ENCODE results near the gene FAM120A. TPM values are rescaled to one million over a fixed set of nuclear protein-coding genes. Genes with fewer than 3 reads are reported as not detected.

FAM120A gene
- total RNA-seq, 4 donors from 2014 or later, result 81.7 to 125 (median 90.1) TPM

DNA sequence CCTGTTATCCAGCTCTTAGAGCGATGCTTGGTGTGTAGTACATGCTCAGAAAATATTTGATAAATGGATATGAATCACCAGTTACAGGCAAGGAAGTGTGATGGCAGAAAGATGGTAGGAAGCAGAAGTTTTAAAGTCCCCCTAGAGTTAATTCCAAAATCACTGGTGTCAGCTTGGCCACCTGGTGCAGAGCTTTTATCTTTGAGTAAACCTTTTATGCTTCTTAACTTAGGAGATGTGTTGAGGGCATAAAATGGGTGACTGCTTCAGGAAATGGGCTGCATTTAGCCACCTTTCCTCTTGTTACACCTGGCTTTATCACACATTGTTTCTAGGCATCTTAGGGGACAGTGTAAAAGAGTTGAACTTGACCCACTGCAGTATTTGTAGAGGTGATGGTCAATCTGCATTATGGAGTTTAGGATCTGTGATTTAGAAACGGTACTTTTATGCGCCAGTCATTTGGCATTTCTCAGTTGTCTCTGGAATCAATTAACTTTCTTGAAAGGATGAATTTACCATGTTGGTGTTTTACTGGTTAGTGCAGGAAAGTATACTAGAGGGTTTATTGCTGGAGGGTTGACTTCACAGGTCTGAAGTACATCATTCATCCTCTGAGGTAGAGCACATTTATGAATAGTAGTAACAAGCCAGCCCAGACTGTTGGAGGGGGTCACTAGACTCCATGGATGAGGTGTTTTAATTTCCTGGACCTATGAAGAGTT lies 9.4 kb downstream of the FAM120A start:
- peaks cover 63 to 89% (median 74%) of the 10 kb centered on the region in 4 donors for H3K4me1 ChIP-seq
- WGBS, result 90% methylated on average over 3 of the region's 3 CpGs
- H3K27me3 ChIP-seq, result no peaks in the 10 kb centered on the region
- intact Hi-C loops (cut with DNase I), result no loop called here
- DNase-seq (ENCODE audit: extremely low spot score), result no peak
- no peak overlapping the region for H3K4me3 ChIP-seq
- H3K9me3 ChIP-seq, result no peaks in the 10 kb centered on the region
- H3K27ac ChIP-seq (replicated peaks in 1 of 4), result no peak overlapping the region
- no peak for TF ChIP-seq POLR2A (IDR thresholded peaks at IDR 0.05; ENCODE audit: low read depth)
- no peak for TF ChIP-seq POLR2AphosphoS5 (IDR thresholded peaks at IDR 0.05)
- TF ChIP-seq EP300 (IDR thresholded peaks at IDR 0.05), result no peak
- TF ChIP-seq, protein P1, sequence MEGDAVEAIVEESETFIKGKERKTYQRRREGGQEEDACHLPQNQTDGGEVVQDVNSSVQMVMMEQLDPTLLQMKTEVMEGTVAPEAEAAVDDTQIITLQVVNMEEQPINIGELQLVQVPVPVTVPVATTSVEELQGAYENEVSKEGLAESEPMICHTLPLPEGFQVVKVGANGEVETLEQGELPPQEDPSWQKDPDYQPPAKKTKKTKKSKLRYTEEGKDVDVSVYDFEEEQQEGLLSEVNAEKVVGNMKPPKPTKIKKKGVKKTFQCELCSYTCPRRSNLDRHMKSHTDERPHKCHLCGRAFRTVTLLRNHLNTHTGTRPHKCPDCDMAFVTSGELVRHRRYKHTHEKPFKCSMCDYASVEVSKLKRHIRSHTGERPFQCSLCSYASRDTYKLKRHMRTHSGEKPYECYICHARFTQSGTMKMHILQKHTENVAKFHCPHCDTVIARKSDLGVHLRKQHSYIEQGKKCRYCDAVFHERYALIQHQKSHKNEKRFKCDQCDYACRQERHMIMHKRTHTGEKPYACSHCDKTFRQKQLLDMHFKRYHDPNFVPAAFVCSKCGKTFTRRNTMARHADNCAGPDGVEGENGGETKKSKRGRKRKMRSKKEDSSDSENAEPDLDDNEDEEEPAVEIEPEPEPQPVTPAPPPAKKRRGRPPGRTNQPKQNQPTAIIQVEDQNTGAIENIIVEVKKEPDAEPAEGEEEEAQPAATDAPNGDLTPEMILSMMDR (IDR thresholded peaks at IDR 0.05), result no peak
- no peaks in the 10 kb centered on the region for H3K36me3 ChIP-seq

DNA sequence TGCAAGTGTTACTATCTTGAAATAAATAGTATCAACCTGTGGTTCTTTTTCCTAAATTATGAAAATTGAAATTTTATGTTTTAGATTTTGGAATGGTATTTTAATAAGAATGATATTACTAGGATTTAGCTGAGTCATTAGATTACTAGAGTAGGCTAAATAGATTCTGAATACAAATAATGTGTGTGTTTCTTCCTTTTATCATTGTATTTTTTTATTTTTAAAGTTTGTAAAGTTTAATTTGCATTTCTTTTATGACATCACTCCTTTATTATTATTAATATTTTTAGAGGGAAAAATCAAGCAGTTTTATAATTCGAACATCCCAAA lies 9.9 kb downstream of the FAM120A start:
- 96% methylated on average over 1 of the region's 1 CpG for WGBS
- H3K27ac ChIP-seq (replicated peaks in 1 of 4), result no peak overlapping the region

GRCh38 chr9:93461821-93462220 lies 10.3 kb downstream of the FAM120A start:
- 84% methylated on average over 2 of the region's 2 CpGs for WGBS
- no peak overlapping the region for H3K27ac ChIP-seq (replicated peaks in 1 of 4)
- H3K27me3 ChIP-seq, result no peaks in the 10 kb centered on the region
- no peak for TF ChIP-seq POLR2A (IDR thresholded peaks at IDR 0.05; ENCODE audit: low read depth)
- TF ChIP-seq EP300 (IDR thresholded peaks at IDR 0.05), result no peak
- no peak for TF ChIP-seq POLR2AphosphoS5 (IDR thresholded peaks at IDR 0.05)
- TF ChIP-seq, protein P1 (IDR thresholded peaks at IDR 0.05), result no peak
- no peak overlapping the region for H3K4me3 ChIP-seq
- no peaks in the 10 kb centered on the region for H3K36me3 ChIP-seq
- H3K9me3 ChIP-seq, result no peaks in the 10 kb centered on the region
- intact Hi-C loops (cut with DNase I), result no loop called here
- peaks cover 65 to 89% (median 74%) of the 10 kb centered on the region in 4 donors for H3K4me1 ChIP-seq
- DNase-seq (ENCODE audit: extremely low spot score), result no peak

More for the DNA sequence above, 9.9 kb downstream of the FAM120A start:
- Histone ChIP-seq H3K9me3 (no peaks in the 10 kb centered on the region), H3K4me1 (peaks cover 65 to 89% (median 74%) of the 10 kb centered on the region in 4 donors), H3K27me3 (no peaks in the 10 kb centered on the region), H3K36me3 (no peaks in the 10 kb centered on the region), H3K4me3 (no peak overlapping the region)
- intact Hi-C loops (cut with DNase I), result no loop called here
- no peak for TF ChIP-seq POLR2A (IDR thresholded peaks at IDR 0.05; ENCODE audit: low read depth)
- no peak for TF ChIP-seq POLR2AphosphoS5 (IDR thresholded peaks at IDR 0.05)
- TF ChIP-seq, protein P1 (IDR thresholded peaks at IDR 0.05), result no peak
- DNase-seq (ENCODE audit: extremely low spot score), result no peak

DNA sequence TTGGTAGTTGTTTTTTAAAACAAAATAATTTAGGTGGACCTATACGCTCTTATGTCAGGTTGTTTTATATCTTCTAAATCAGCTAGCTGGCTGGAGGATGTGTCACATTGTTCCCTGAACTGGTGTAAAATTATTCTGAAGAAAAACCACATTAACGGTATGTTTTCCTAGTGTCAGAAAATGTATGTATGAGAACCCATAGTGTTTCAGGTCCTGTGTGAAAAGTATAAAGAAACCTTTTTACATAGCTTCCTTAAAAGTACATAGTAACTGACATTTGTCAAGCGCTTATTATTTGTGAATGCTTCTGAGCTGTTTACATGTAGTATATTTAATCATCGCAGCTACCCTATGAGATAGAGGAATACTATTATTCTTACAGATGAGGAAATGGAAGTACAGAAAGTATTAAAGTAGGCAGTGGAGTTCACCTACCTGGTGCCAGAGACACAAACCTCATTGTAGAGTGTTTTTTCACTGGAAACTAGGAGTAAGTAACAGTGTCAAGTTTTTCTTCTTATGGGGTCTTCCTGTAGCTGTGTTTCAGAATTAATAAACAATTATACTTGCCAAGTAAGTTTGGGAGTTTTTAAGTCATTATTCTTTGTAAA lies 12.3 kb downstream of the FAM120A start:
- TF ChIP-seq POLR2A (IDR thresholded peaks at IDR 0.05; ENCODE audit: low read depth) (no peak), EP300 (IDR thresholded peaks at IDR 0.05) (no peak)
- Histone ChIP-seq H3K9me3 (no peaks in the 10 kb centered on the region), H3K27ac (replicated peaks in 1 of 4) (no peak overlapping the region), H3K4me3 (no peak overlapping the region), H3K36me3 (no peaks in the 10 kb centered on the region), H3K4me1 (peaks cover 69 to 89% (median 74%) of the 10 kb centered on the region in 4 donors), H3K27me3 (no peaks in the 10 kb centered on the region)
- DNase-seq (ENCODE audit: extremely low spot score), result no peak
- 88% methylated on average over 4 of the region's 4 CpGs for WGBS
- intact Hi-C loops (cut with DNase I), result no loop called here

GRCh38 chr9:93464395-93464794 lies 12.9 kb downstream of the FAM120A start:
- 66% methylated on average over 3 of the region's 3 CpGs for WGBS
- Histone ChIP-seq H3K9me3 (no peaks in the 10 kb centered on the region), H3K4me3 (no peak overlapping the region), H3K36me3 (no peaks in the 10 kb centered on the region), H3K4me1 (peaks cover 69 to 89% (median 74%) of the 10 kb centered on the region in 4 donors), H3K27me3 (no peaks in the 10 kb centered on the region), H3K27ac (replicated peaks in 1 of 4) (no peak overlapping the region)
- no peak for DNase-seq (ENCODE audit: extremely low spot score)
- intact Hi-C loops (cut with DNase I), result no loop called here
- no peak for TF ChIP-seq POLR2AphosphoS5 (IDR thresholded peaks at IDR 0.05)
- no peak for TF ChIP-seq EP300 (IDR thresholded peaks at IDR 0.05)
- TF ChIP-seq POLR2A (IDR thresholded peaks at IDR 0.05; ENCODE audit: low read depth), result no peak

Data from esophagus muscularis mucosa (tissue), 4 donors.